SK-N-SH (cell line): ENCODE results near the gene CALM1. TPM values are rescaled to one million over a fixed set of nuclear protein-coding genes. Genes with fewer than 3 reads are reported as not detected.
A peak's percentile ranks its signal among the peaks of the same experiment; 100 is the strongest.

ENCODE experiments used
- CTCF ChIA-PET: fragments of 300-600, 350-600 bp; formaldehyde crosslinking; extraction: SDS; loops from one replicate; lab custom pipeline; 2021; lab: Yijun Ruan, JAX
- POLR2A ChIA-PET: fragments of 350-600 bp; sonication (Branson Sonifier 250); formaldehyde crosslinking; extraction: SDS; loops from one replicate; lab custom pipeline; 2020; ENCODE audit warnings: antibody characterized with exemption, inconsistent platforms; lab: Yijun Ruan, JAX
- DNase-seq: peaks from one replicate; pipeline ENCODE4 v3.0.0; 2012
- H2AFZ ChIP-seq: fragments of 200-600 bp; sonication (generic); 2 replicates; pipeline ENCODE4 v1.8.1; 2016; ENCODE audit warnings: antibody characterized with exemption, mild to moderate bottlenecking, low read depth
- H3F3A ChIP-seq: fragments of 200-600 bp; sonication (generic); replicated peaks from 2 replicates; pipeline ENCODE3; 2016; ENCODE audit warnings: antibody characterized with exemption, mild to moderate bottlenecking; ENCODE audit not compliant: insufficient read depth
- H3K27ac ChIP-seq, 2 experiments: fragments of 200-500 bp in 1 of 2; fragments of 200-600 bp in 1 of 2; sonication (Bioruptor generic) in 1 of 2; sonication (generic), shearing (Covaris generic) in 1 of 2; 2 replicates each; pipeline versions ENCODE4 v1.5.1 to v1.6.1; 2014 to 2016; ENCODE audit warnings: low read depth in 2 of 2, inconsistent platforms in 1 of 2, low read length in 1 of 2, mild to moderate bottlenecking in 1 of 2, mixed read lengths in 1 of 2
- H3K27me3 ChIP-seq: fragments of 200-600 bp; sonication (generic), shearing (Covaris generic); 2 replicates; pipeline ENCODE4 v1.6.1; 2016; ENCODE audit warnings: mixed run types; ENCODE audit not compliant: insufficient read depth
- H3K36me3 ChIP-seq, 2 experiments: fragments of 200-500 bp in 1 of 2; fragments of 200-600 bp in 1 of 2; sonication (Bioruptor generic) in 1 of 2; sonication (generic) in 1 of 2; replicated peaks in 1 of 2; 2 replicates each; pipeline versions ENCODE3 to v1.5.1; 2014 to 2016; ENCODE audit warnings: low read length in 1 of 2, mild to moderate bottlenecking in 1 of 2; ENCODE audit not compliant: insufficient read depth in 2 of 2, control insufficient read depth in 1 of 2
- H3K4me1 ChIP-seq, 2 experiments: fragments of 200-500 bp in 1 of 2; fragments of 200-600 bp in 1 of 2; sonication (Bioruptor generic) in 1 of 2; sonication (generic), shearing (Covaris generic) in 1 of 2; 2 replicates each; pipeline versions ENCODE4 v1.5.1 to v1.6.1; 2014 to 2016; ENCODE audit warnings: low read depth in 1 of 2, low read length in 1 of 2, mixed run types in 1 of 2; ENCODE audit not compliant: insufficient read depth in 2 of 2, control insufficient read depth in 1 of 2
- H3K4me2 ChIP-seq: fragments of 200-600 bp; sonication (generic), shearing (Covaris generic); 2 replicates; pipeline ENCODE4 v1.6.1; 2017; ENCODE audit warnings: mixed run types
- H3K4me3 ChIP-seq, 2 experiments: fragments of 200-500 bp in 1 of 2; fragments of 200-600 bp in 1 of 2; sonication (Bioruptor generic) in 1 of 2; sonication (generic), shearing (Covaris generic) in 1 of 2; 2 replicates each; pipeline versions ENCODE4 v1.5.1 to v1.8.1; 2014 to 2016; ENCODE audit warnings: low read depth in 2 of 2, inconsistent platforms in 1 of 2, low read length in 1 of 2, mild to moderate bottlenecking in 1 of 2, mixed read lengths in 1 of 2, moderate library complexity in 1 of 2
- H3K79me2 ChIP-seq: fragments of 200-600 bp; sonication (generic); 2 replicates; pipeline ENCODE4 v1.8.1; 2017; ENCODE audit warnings: mild to moderate bottlenecking; ENCODE audit not compliant: insufficient read depth
- H3K9ac ChIP-seq: fragments of 200-600 bp; sonication (generic); 2 replicates; pipeline ENCODE4 v1.6.1; 2017; ENCODE audit warnings: mixed run types
- H3K9me2 ChIP-seq: fragments of 200-600 bp; sonication (generic); 2 replicates; pipeline ENCODE4 v1.6.1; 2017; ENCODE audit warnings: mixed run types
- H3K9me3 ChIP-seq: fragments of 200-600 bp; sonication (generic); 2 replicates; pipeline ENCODE4 v1.6.1; 2017; ENCODE audit warnings: mixed run types, mild to moderate bottlenecking, moderate library complexity
- H4K20me1 ChIP-seq: fragments of 200-600 bp; sonication (generic); 2 replicates; pipeline ENCODE4 v1.6.1; 2017; ENCODE audit warnings: mild to moderate bottlenecking, mixed run types; ENCODE audit not compliant: insufficient read depth
- EP300 ChIP-seq, 2 experiments: IDR thresholded peaks; 2 replicates each; pipeline versions ENCODE4 v1.4.0 to v1.6.1; 2012; ENCODE audit warnings: borderline replicate concordance in 1 of 2, low read depth in 1 of 2, low read length in 1 of 2
- EZH2phosphoT487 ChIP-seq: fragments of 200-600 bp; sonication (generic); IDR thresholded peaks from 2 replicates; pipeline ENCODE4 v1.6.1; 2017; ENCODE audit warnings: low read depth, mixed run types, mild to moderate bottlenecking, antibody characterized with exemption, moderate library complexity, borderline replicate concordance
- FOSL2 ChIP-seq: IDR thresholded peaks from 2 replicates; pipeline ENCODE4 v1.4.0; 2012; ENCODE audit warnings: low read depth, mild to moderate bottlenecking, moderate library complexity, borderline replicate concordance
- GABPA ChIP-seq: IDR thresholded peaks from 2 replicates; pipeline ENCODE4 v1.4.0; 2012; ENCODE audit warnings: low read depth, mild to moderate bottlenecking
- JUND ChIP-seq: IDR thresholded peaks from 2 replicates; pipeline ENCODE4 v1.4.0; 2012
- NRF1 ChIP-seq: IDR thresholded peaks from 2 replicates; pipeline ENCODE4 v1.6.1; 2012; ENCODE audit warnings: low read depth, mild to moderate bottlenecking, low read length
- POLR2AphosphoS5 ChIP-seq: IDR thresholded peaks from 2 replicates; pipeline ENCODE4 v1.6.1; 2012; ENCODE audit warnings: low read depth, low read length
- RAD21 ChIP-seq: IDR thresholded peaks from 2 replicates; pipeline ENCODE4 v1.6.1; 2012; ENCODE audit warnings: mild to moderate bottlenecking, low read length
- SIN3A ChIP-seq: IDR thresholded peaks from 2 replicates; pipeline ENCODE4 v1.6.1; 2012; ENCODE audit warnings: low read depth, mild to moderate bottlenecking, low read length, moderate library complexity, borderline replicate concordance
- TAF1 ChIP-seq: IDR thresholded peaks from 2 replicates; pipeline ENCODE4 v1.6.1; 2012; ENCODE audit warnings: low read depth, mild to moderate bottlenecking, low read length, moderate library complexity, borderline replicate concordance
- TEAD4 ChIP-seq: IDR thresholded peaks from 2 replicates; pipeline ENCODE4 v1.4.0; 2012; ENCODE audit warnings: mild to moderate bottlenecking, borderline replicate concordance; ENCODE audit not compliant: insufficient read depth
- YY1 ChIP-seq: IDR thresholded peaks from 2 replicates; pipeline ENCODE4 v1.4.0; 2012; ENCODE audit warnings: low read depth, mild to moderate bottlenecking
- WGBS: methylation state at CpG from one replicate; pipeline ENCODE4 v1.1.6; 2017; ENCODE audit warnings: low lambda C conversion rate; 5-methylcytosine and 5-hydroxymethylcytosine counted together
- polyA plus RNA-seq, 3 experiments: library from polyadenylated mRNA; depleted of rRNA; stranded (reverse); fragments of >200 nt; gene quantifications; 2 replicates each; pipeline ENCODE4 v1.2.3, GENCODE V29; 2012
- TF ChIP-seq, protein P1 (sequence below): fragments of 200-600 bp; sonication (generic); IDR thresholded peaks from 2 replicates; pipeline ENCODE4 v1.6.1; 2017; ENCODE audit warnings: antibody characterized with exemption, mild to moderate bottlenecking, moderate library complexity
- TF ChIP-seq, protein P2 (sequence below): fragments of 150-350 bp; IDR thresholded peaks from 2 replicates; pipeline ENCODE4 v1.6.1; 2017; ENCODE audit warnings: antibody characterized with exemption, low read length, low read depth, borderline replicate concordance
- TF ChIP-seq, protein P3 (sequence below): fragments of 150-350 bp; IDR thresholded peaks from 2 replicates; pipeline ENCODE4 v1.6.1; 2016; ENCODE audit warnings: mild to moderate bottlenecking, low read depth, low read length

Gene CALM1
- polyA plus RNA-seq, 1 of the 3 experiments (the other 2 are of a cell fraction) = 299 TPM

DNA sequence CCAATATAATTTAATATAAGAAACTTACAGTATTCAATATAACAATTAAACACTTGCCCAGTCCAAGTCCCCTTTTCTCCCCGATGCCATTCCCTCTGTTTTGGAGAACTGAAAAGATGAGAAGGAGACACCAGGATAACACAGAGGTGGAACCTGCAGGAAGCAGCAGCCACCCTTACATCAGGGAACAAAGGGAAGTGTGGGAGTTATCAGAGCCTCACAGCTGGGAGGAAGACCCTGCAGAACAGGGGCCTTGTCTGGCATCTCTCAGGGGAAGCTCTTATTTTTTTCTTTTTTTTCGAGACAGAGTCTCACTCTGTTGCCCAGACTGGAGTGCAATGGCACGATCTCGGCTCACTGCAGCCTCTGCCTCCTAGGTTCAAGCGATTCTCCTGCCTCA is 52.6 kb downstream of the CALM1 start:
- H3K4me3 ChIP-seq = no peak overlapping the region
- H3K79me2 ChIP-seq = no peaks in the 10 kb centered on the region
- no peak overlapping the region for H3K4me2 ChIP-seq
- peak overlapping the region in 1 of 2 experiments; percentile 2; a peak in 1 of 4 replicates for H3K27ac ChIP-seq
- no peak for TF ChIP-seq NRF1
- TF ChIP-seq POLR2AphosphoS5 = no peak
- TF ChIP-seq, protein P1, sequence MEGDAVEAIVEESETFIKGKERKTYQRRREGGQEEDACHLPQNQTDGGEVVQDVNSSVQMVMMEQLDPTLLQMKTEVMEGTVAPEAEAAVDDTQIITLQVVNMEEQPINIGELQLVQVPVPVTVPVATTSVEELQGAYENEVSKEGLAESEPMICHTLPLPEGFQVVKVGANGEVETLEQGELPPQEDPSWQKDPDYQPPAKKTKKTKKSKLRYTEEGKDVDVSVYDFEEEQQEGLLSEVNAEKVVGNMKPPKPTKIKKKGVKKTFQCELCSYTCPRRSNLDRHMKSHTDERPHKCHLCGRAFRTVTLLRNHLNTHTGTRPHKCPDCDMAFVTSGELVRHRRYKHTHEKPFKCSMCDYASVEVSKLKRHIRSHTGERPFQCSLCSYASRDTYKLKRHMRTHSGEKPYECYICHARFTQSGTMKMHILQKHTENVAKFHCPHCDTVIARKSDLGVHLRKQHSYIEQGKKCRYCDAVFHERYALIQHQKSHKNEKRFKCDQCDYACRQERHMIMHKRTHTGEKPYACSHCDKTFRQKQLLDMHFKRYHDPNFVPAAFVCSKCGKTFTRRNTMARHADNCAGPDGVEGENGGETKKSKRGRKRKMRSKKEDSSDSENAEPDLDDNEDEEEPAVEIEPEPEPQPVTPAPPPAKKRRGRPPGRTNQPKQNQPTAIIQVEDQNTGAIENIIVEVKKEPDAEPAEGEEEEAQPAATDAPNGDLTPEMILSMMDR = no peak
- no peak for TF ChIP-seq RAD21
- no peak for TF ChIP-seq EZH2phosphoT487
- TF ChIP-seq JUND = no peak
- TF ChIP-seq TEAD4 = no peak
- TF ChIP-seq, protein P2, sequence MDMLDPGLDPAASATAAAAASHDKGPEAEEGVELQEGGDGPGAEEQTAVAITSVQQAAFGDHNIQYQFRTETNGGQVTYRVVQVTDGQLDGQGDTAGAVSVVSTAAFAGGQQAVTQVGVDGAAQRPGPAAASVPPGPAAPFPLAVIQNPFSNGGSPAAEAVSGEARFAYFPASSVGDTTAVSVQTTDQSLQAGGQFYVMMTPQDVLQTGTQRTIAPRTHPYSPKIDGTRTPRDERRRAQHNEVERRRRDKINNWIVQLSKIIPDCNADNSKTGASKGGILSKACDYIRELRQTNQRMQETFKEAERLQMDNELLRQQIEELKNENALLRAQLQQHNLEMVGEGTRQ = no peak
- no peak for TF ChIP-seq EP300 (IDR thresholded peaks at IDR 0.05; ENCODE audit: borderline replicate concordance in 1 of 2, low read depth in 1 of 2, low read length in 1 of 2)
- no peak for TF ChIP-seq FOSL2
- TF ChIP-seq GABPA = no peak
- no peak for TF ChIP-seq TAF1
- TF ChIP-seq SIN3A = no peak
- TF ChIP-seq, protein P3, sequence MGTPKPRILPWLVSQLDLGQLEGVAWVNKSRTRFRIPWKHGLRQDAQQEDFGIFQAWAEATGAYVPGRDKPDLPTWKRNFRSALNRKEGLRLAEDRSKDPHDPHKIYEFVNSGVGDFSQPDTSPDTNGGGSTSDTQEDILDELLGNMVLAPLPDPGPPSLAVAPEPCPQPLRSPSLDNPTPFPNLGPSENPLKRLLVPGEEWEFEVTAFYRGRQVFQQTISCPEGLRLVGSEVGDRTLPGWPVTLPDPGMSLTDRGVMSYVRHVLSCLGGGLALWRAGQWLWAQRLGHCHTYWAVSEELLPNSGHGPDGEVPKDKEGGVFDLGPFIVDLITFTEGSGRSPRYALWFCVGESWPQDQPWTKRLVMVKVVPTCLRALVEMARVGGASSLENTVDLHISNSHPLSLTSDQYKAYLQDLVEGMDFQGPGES = no peak
- TF ChIP-seq YY1 = no peak
- TF ChIP-seq, all 33 proteins: peak for 0
- H3K9ac ChIP-seq = no peak overlapping the region
- no peaks in the 10 kb centered on the region for H3K36me3 ChIP-seq
- no peaks in the 10 kb centered on the region for H4K20me1 ChIP-seq
- H2AFZ ChIP-seq = no peak overlapping the region
- no peaks in the 10 kb centered on the region for H3F3A ChIP-seq
- peaks cover 0 to 44% of the 10 kb centered on the region in 2 experiments; a peak in 2 of 4 replicates for H3K4me1 ChIP-seq
- ChIA-PET CTCF (interaction anchor here (1.0 to 4.4 kb wide), 2 partner anchors 50 to 65 kb away, joined by 3 to 31 read pairs; no protein-coding TSS in a partner anchor), POLR2A (interaction anchor here (1.2 to 1.6 kb wide), 3 partner anchors 9 to 73 kb away, joined by 3 to 5 read pairs (median 5); no protein-coding TSS in a partner anchor)
- 0 out of 2 replicates have a peak, but pooled peaks cover 3% of the 10 kb centered on the region for H3K9me3 ChIP-seq
- no peaks in the 10 kb centered on the region for H3K27me3 ChIP-seq
- no peak for DNase-seq
- whole genome bisulfite sequencing = 83% methylated on average over 5 of the region's 5 CpGs
- H3K9me2 ChIP-seq = 0 out of 2 replicates have a peak, but pooled peaks cover 3% of the 10 kb centered on the region
